GM19328 (cell line): ENCODE data around the gene HTN1.
"Not testable (repeated sequence)": the region's sequence is repeated elsewhere in the genome, so short reads cannot be mapped to it uniquely, and the experiment has no call there.

Experiments
- ATAC-seq: cut with Tn5 transposase; IDR thresholded peaks from one replicate; pipeline ENCODE4 v1.9.1; 2021; ENCODE audit warnings: mild to moderate bottlenecking, moderate library complexity; ENCODE audit not compliant: unreplicated experiment

The HTN1 gene

GRCh38 chr4:70050138-70050537 is at the start of gene HTN1:
Gene HTN1 (plus strand): TSS chr4:70050438. CDS start chr4:70053077, 2,639 bp downstream.
- not testable (repeated sequence) for ATAC-seq

GRCh38 chr4:70000711-70001110 is 49.5 kb upstream of the HTN1 start:
- ATAC-seq: no peak

- no peak for ATAC-seq
These were observed 47.7 kb upstream of the HTN1 start for GRCh38 chr4:70002507-70002906.

DNA sequence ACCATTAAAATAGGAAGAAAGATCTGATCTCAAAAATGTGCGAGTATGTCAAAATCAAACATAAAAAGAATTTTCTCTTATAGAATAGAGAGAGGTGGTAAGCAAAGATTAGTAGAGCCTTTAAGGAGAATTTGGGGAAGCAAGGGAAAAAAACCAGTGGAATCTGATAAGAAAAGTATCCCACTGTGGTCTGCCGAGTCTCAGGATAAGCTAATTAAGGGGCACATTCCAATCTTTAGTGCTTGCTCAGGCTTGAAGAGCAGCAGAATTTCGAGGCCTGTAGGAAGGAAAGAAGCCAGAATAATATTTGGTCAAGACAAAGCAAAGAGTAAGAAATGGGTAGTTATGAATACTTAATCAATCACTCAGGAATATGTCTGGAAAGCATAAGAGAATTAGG is 41.5 kb upstream of the HTN1 start:
- ATAC-seq: no peak

GRCh38 chr4:70019006-70019405 is 31.2 kb upstream of the HTN1 start:
- not testable (repeated sequence) for ATAC-seq

- ATAC-seq: no peak
These were observed 27.0 kb upstream of the HTN1 start for GRCh38 chr4:70023218-70023617.

DNA sequence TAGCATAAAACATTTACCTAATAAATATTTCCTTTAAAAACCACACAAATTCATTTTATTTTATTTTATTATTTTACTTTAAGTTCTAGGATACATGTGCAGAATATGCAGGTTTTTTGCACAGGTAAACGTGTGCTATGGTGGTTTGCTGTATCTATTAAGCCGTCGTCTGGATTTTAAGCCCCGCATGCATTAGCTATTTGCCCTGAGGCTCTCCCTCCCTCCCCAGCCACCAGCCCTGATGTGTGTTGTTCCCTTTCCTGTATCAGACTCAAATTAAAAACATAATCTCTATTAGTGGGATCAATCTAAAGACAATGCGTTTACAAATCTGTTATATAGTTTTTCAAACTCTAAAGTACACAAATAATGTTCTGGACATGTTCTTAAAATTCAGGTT is 23.2 kb upstream of the HTN1 start:
- ATAC-seq: no peak

DNA sequence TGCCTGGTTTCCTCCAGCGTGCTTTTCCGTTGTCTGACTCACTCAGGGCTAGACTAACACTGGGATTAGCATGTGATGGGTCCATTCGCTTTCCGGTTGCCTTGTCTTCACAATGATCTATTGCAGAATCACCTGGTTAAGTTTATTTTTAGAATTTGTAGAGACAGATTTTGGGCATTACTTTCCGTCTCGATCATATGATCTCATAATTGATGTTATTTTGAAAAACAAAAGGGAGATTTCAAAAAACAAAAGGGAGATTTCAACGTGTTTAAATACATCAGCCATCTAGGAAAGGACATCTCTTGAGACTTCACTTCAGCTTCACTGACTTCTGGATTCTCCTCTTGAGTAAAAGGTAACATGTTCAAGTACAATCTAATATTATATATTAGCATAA is 22.1 kb upstream of the HTN1 start, which contains the start of gene HTN3:
Gene HTN3 (plus strand): TSS at position 301 of the 400 bp plus-strand sequence. CDS start 2,282 bp downstream, outside the sequence.
- ATAC-seq: not testable (repeated sequence)

DNA sequence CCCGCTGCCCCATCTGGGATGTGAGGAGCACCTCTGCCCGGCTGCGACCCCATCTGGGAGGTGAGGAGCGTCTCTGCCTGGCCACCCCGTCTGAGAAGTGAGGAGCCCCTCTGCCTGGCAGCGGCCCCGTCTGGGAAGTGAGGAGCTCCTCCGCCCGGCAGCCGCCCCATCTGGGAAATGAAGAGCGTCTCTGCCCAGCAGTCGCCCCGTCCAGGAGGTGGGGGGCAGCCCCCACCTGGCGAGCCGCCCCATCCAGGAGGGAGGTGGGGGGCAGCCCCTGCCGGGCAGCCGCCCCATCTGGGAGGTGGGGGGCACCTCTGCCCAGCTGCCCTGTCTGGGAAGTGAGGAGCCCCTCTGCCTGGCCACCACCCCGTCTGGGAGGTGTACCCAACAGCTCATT is 12.7 kb upstream of the HTN1 start:
- ATAC-seq: not testable (repeated sequence)

DNA sequence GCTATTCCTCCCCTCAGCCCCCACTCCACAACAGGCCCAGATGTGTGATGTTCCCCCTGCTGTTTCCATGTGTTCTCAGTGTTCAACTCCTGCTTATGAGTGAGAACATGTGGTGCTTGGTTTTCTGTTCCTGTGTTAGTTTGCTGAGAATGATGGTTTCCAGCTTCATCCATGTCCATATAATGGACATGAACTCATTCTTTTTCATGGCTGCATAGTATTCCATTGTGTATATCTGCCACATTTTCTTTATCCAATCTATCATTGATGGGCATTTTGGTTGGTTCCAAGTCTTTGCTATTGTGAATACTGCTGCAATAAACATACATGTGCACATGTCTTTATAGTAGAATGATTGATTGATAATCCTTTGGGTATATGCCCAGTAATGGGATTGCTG is 10.3 kb upstream of the HTN1 start:
- ATAC-seq: not testable (repeated sequence)

- no peak for ATAC-seq
These were observed 8.5 kb upstream of the HTN1 start for GRCh38 chr4:70041652-70042286.

DNA sequence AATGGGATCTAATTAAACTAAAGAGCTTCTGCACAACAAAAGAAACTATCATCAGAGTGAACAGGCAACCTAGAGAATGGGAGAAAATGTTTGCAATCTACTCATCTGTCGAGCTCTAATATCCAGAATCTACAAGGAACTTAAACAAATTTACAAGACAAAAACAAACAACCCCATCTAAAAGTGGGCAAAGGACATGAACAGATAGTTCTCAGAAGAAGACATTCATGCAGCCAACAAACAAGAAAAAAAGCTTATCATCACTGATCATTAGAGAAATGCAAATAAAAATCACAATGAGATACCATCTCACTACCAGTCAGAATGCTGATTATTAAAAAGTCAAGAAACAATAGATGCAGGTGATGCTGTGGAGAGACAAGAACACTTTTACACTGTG is 6.3 kb downstream of the HTN1 start:
- not testable (repeated sequence) for ATAC-seq

- ATAC-seq: no peak
These were observed 7.4 kb downstream of the HTN1 start for GRCh38 chr4:70057651-70058050.

DNA sequence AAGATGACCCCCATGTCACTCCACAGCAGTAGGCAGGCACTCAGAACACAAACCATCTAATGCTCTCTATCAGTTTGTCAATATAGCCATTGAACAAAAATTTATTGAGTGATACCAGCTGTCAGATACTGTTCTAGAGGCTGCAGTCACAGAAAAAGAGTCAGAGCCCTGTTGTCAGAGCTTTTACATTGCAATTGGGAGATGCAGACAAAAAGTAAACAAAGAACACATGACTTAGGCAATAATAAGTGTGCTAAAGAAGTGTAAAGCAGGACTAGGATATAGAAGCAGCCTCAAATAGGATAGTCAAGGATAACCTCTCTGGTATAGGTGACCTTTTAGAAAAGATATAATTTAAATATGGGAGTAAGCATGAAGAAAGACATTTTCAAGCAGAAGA is 8.9 kb downstream of the HTN1 start:
- no peak for ATAC-seq

DNA sequence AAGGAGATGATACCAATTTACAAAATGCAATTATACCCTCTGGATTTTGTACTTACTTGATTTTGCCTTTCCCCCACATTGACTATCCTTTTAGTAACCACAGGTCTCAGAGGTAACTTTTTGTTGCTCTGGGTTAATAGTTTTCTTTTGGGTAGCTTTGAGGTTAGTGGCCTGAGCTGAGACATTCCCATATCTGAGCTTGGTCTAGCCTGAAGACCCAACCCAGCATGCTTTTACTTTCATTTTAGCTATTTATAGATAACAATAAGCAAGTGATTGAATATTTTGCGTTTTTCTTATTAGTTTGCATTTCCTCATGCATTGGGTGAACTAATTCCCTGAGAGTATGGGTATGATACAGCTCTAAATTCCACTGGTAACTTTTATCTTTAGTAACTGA is 11.8 kb downstream of the HTN1 start:
- ATAC-seq: no peak

DNA sequence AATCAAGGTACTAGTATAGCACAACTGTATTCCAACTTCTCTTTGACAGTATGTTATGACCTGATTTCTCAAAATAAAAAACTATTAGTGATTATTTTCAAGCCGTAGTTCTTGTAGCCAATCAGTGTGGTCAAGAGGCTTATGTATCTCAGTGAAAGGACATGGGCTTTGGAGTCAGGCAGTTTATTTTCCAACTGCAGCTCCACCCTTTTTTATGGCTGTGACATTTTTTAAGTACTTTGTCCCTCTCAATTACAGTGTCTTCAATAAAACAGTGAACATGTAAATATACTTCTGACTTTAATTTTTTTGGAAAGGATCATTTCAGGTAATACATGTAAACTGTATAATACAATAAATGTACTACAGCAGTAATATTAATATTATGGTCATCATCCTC is 30.0 kb downstream of the HTN1 start:
- no peak for ATAC-seq

DNA sequence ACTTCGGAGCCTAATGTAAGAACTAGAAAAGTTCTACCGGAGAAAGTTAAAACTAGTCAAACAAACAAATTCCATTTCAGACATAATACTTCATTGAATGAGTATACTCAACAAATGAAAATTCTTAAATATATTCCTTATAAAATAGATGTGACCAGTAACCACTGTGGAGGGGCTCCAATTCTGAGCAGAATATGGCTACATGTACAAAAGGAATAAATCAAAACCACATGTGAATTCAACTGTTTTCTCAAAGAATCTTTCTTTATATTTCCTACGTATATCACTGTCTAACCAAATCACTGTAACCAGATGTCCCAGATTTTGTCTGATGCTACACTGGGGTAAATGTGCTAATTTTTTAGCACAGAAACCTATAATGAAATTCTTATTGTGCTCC is 49.0 kb downstream of the HTN1 start:
- no peak for ATAC-seq
